ENCODE results near the gene GNAS.
A peak's percentile ranks its signal among the peaks of the same experiment; 100 is the strongest.

DNA sequence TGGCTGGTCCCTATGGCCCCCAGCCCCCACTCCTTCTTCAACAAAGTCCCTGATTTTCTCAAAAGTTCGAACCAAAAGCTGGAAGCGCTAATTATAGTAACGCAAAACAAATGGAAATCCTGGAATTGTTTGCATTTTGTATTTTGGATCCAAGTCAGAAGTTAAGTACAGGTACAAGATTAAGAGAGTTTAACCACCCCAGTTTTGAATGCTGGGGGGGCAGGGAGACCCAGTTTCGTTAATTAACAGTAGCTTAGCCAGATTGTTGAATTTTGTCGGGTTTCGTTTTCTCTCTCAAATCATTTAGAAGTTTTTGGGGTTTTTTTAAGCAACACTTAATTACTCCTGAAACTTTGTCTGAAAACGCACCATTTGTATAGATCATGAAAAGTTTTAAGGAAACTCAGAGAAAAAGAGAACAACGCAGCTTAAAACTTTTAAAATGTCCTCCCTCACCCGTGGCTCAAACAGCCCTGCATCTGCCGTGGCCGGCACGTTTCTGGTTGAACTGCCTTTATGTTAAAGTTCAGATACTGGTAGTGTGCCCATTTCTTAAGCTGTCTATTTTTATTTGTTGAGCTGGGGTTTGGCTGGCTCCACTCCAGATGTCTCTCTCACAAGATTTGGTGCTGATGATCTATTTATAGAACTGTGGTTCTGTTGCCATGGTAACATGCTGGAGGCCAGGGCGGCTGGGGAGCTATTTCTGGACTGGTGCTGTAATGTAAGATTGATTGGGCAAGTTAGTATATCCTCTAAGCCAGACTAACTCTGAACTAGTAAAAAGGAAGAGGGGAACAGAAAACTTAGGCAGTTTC, 55.0 kb downstream of the GNAS start:
- TF ChIP-seq, protein P1, sequence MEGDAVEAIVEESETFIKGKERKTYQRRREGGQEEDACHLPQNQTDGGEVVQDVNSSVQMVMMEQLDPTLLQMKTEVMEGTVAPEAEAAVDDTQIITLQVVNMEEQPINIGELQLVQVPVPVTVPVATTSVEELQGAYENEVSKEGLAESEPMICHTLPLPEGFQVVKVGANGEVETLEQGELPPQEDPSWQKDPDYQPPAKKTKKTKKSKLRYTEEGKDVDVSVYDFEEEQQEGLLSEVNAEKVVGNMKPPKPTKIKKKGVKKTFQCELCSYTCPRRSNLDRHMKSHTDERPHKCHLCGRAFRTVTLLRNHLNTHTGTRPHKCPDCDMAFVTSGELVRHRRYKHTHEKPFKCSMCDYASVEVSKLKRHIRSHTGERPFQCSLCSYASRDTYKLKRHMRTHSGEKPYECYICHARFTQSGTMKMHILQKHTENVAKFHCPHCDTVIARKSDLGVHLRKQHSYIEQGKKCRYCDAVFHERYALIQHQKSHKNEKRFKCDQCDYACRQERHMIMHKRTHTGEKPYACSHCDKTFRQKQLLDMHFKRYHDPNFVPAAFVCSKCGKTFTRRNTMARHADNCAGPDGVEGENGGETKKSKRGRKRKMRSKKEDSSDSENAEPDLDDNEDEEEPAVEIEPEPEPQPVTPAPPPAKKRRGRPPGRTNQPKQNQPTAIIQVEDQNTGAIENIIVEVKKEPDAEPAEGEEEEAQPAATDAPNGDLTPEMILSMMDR (IDR thresholded peaks at IDR 0.05): no peak
- peak in 1 of 2 donors; percentile 32 for TF ChIP-seq POLR2A (IDR thresholded peaks at IDR 0.05)

Measured in thyroid gland (tissue), 4 donors.